Hepatocyte (in vitro differentiated cells): ENCODE data around the gene DDIAS. TPM values are rescaled to one million over a fixed set of nuclear protein-coding genes. Genes with fewer than 3 reads are reported as not detected.
A peak's percentile ranks its signal among the peaks of the same experiment; 100 is the strongest.

Source experiments
- DNase-seq: peaks from one replicate; pipeline ENCODE4 v3.0.0-alpha.2; 2016; ENCODE audit warnings: low spot score
- H2AFZ ChIP-seq: fragments of 200-600 bp; sonication (generic); 2 replicates; pipeline ENCODE4 v1.6.0; 2016; ENCODE audit warnings: antibody characterized with exemption, mild to moderate bottlenecking
- H3K27ac ChIP-seq: fragments of 200-600 bp; sonication (generic); 2 replicates; pipeline ENCODE4 v1.5.1; 2016; ENCODE audit warnings: mild to moderate bottlenecking
- H3K27me3 ChIP-seq: fragments of 200-600 bp; sonication (generic); 2 replicates; pipeline ENCODE4 v1.6.1; 2016
- H3K36me3 ChIP-seq: fragments of 200-600 bp; sonication (generic); replicated peaks from 2 replicates; pipeline ENCODE4 v1.5.1; 2016; ENCODE audit warnings: low read depth; ENCODE audit not compliant: insufficient read depth
- H3K4me1 ChIP-seq: fragments of 200-600 bp; sonication (generic); 2 replicates; pipeline ENCODE4 v1.5.1; 2016; ENCODE audit warnings: mild to moderate bottlenecking, moderate library complexity; ENCODE audit not compliant: insufficient read depth
- H3K4me2 ChIP-seq: fragments of 200-600 bp; sonication (generic); 2 replicates; pipeline ENCODE4 v1.6.0; 2016
- H3K4me3 ChIP-seq: fragments of 200-600 bp; sonication (generic); 2 replicates; pipeline ENCODE4 v1.5.1; 2016; ENCODE audit warnings: mild to moderate bottlenecking
- H3K79me2 ChIP-seq: fragments of 200-600 bp; sonication (generic); 2 replicates; pipeline ENCODE4 v1.6.0; 2017; ENCODE audit warnings: mild to moderate bottlenecking
- H3K9me2 ChIP-seq: fragments of 200-600 bp; sonication (generic); replicated peaks from 2 replicates; pipeline ENCODE4 v1.6.0; 2017; ENCODE audit warnings: mild to moderate bottlenecking; ENCODE audit not compliant: insufficient read depth
- H3K9me3 ChIP-seq: fragments of 200-600 bp; sonication (generic); 2 replicates; pipeline ENCODE4 v1.5.1; 2016; ENCODE audit warnings: low read depth, mild to moderate bottlenecking
- H4K20me1 ChIP-seq: fragments of 200-600 bp; sonication (generic); 2 replicates; pipeline ENCODE4 v1.6.0; 2016; ENCODE audit warnings: mild to moderate bottlenecking; ENCODE audit not compliant: insufficient read depth, poor library complexity, severe bottlenecking
- EZH2 ChIP-seq: fragments of 200-600 bp; sonication (generic); IDR thresholded peaks from 2 replicates; pipeline ENCODE4 v1.6.1; 2016; ENCODE audit warnings: antibody characterized with exemption, mild to moderate bottlenecking, borderline replicate concordance
- EZH2phosphoT487 ChIP-seq: fragments of 200-600 bp; sonication (generic); IDR thresholded peaks from one replicate; pipeline ENCODE4 v1.6.1; 2018; ENCODE audit warnings: antibody characterized with exemption, mild to moderate bottlenecking, low read depth, moderate library complexity; ENCODE audit not compliant: unreplicated experiment, severe bottlenecking
- WGBS: methylation state at CpG from one replicate; pipeline ENCODE4 v1.1.6; 2016; ENCODE audit warnings: low lambda C conversion rate; ENCODE audit errors: missing lambda C conversion rate; 5-methylcytosine and 5-hydroxymethylcytosine counted together
- polyA plus RNA-seq: library from polyadenylated mRNA; unstranded; fragments of >200 nt; fragmentation: Nextera tagmentation; extraction: Ambion mirVana; gene quantifications from 2 replicates; pipeline ENCODE4 v1.2.1, GENCODE V29; 2016
- total RNA-seq: library from RNA; depleted of rRNA; stranded (reverse); fragments of >200 nt; gene quantifications from 2 replicates; pipeline ENCODE4 v1.2.3, GENCODE V29; 2014
- TF ChIP-seq, protein P1 (sequence below): fragments of 200-600 bp; sonication (generic); IDR thresholded peaks from 2 replicates; pipeline ENCODE4 v1.5.1; 2016; ENCODE audit warnings: antibody characterized with exemption, mild to moderate bottlenecking; ENCODE audit not compliant: poor library complexity

The DDIAS gene
- total and polyA plus RNA-seq, 2 experiments from 2014 or later: 0.92 to 2.6 TPM

DNA sequence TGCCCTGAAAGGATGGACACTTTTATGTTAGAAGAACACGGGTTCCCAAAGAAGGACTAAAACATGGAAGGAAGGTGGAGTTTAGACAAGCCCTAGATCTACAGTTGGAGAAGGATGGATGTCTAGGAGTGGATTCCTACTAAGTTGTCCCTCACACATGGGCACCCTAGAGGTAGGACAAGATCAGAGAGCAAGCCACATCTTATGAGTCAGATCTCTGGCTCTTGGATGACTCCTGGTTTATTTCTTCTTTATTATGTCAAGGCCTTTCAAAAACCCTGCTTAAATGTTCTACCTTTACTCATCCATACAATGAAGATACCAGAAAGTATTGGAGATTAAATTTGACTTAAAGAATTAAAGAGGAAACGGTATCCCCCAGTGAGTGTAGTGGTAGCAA, 35.7 kb upstream of the DDIAS start:
- Histone ChIP-seq H3K36me3 (no peaks in the 10 kb centered on the region), H3K9me2 (no peaks in the 10 kb centered on the region), H4K20me1 (no peaks in the 10 kb centered on the region), H3K4me2 (no peak overlapping the region), H3K4me3 (no peak overlapping the region), H3K27ac (no peak overlapping the region), H2AFZ (no peak overlapping the region), H3K79me2 (peaks cover 3% of the 10 kb centered on the region), H3K27me3 (no peaks in the 10 kb centered on the region), H3K9me3 (no peaks in the 10 kb centered on the region), H3K4me1 (peaks cover 2% of the 10 kb centered on the region)
- WGBS: 85% methylated on average over 2 of the region's 2 CpGs
- DNase-seq: no peak
- TF ChIP-seq EZH2 (no peak), EZH2phosphoT487 (no peak)
- TF ChIP-seq, protein P1, sequence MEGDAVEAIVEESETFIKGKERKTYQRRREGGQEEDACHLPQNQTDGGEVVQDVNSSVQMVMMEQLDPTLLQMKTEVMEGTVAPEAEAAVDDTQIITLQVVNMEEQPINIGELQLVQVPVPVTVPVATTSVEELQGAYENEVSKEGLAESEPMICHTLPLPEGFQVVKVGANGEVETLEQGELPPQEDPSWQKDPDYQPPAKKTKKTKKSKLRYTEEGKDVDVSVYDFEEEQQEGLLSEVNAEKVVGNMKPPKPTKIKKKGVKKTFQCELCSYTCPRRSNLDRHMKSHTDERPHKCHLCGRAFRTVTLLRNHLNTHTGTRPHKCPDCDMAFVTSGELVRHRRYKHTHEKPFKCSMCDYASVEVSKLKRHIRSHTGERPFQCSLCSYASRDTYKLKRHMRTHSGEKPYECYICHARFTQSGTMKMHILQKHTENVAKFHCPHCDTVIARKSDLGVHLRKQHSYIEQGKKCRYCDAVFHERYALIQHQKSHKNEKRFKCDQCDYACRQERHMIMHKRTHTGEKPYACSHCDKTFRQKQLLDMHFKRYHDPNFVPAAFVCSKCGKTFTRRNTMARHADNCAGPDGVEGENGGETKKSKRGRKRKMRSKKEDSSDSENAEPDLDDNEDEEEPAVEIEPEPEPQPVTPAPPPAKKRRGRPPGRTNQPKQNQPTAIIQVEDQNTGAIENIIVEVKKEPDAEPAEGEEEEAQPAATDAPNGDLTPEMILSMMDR: no peak

DNA sequence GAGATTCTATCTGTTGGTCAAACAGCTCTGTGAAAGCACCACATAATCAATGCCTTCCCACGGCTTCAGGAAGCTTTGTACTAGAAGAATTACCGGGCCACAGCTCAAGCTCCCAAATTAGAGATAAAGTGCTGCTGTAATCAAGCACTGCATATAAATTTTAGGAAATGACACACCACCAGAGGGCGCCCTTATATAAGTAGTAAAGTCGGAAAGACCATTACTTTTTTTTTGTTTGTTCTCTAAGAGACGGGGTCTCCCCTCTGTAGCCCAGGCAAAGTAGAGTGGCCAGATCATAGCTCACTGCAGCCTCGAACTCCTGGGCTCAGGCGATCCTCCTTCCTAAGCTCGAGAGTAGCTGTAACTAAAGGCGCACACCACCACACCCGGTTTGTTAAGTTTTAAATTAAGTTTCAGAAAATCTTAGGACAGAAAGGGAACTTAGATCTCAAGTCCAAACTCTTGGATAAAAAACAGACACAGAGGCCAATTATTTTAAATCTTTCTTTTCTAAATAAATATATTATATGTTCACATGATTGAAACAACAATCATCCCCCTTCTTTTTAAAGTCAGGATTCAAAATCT, 33.9 kb upstream of the DDIAS start:
- Histone ChIP-seq H4K20me1 (no peaks in the 10 kb centered on the region), H3K36me3 (no peaks in the 10 kb centered on the region), H2AFZ (peak overlapping the region; percentile 36), H3K4me3 (no peak overlapping the region), H3K27ac (no peak overlapping the region), H3K4me2 (peak overlapping the region; percentile 58), H3K4me1 (peaks cover 2% of the 10 kb centered on the region), H3K9me3 (no peaks in the 10 kb centered on the region), H3K9me2 (no peaks in the 10 kb centered on the region), H3K79me2 (peaks cover 5% of the 10 kb centered on the region), H3K27me3 (no peaks in the 10 kb centered on the region)
- 18% methylated on average over 10 of the region's 10 CpGs for WGBS
- TF ChIP-seq, protein P1: peak; percentile 77
- TF ChIP-seq EZH2phosphoT487: no peak
- no peak for TF ChIP-seq EZH2
- DNase-seq: peak; percentile 94

DNA sequence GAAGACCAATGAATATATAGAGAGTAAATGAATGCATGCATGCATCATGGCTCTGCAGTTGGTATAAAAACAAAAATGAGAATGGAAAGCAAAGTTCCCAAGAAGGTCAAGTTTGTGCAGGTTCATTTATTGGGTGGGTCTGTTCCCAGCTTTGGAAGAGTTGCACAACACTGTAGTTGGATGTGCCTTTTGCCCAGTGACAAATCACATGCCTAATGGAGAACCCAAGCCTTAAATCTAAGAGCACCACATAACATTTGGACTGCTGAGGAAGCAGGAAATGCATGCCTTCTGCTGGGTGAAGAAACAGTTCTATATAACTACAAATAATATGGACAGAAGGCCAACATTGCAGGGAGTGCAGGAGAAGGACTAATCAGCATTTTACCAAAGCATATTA, 31.9 kb upstream of the DDIAS start:
- Histone ChIP-seq H3K4me1 (peaks cover 2% of the 10 kb centered on the region), H3K27me3 (no peaks in the 10 kb centered on the region), H3K4me3 (no peak overlapping the region), H2AFZ (no peak overlapping the region), H3K9me2 (no peaks in the 10 kb centered on the region), H4K20me1 (no peaks in the 10 kb centered on the region), H3K4me2 (no peak overlapping the region), H3K27ac (no peak overlapping the region), H3K36me3 (no peaks in the 10 kb centered on the region), H3K79me2 (peaks cover 5% of the 10 kb centered on the region), H3K9me3 (no peaks in the 10 kb centered on the region)
- TF ChIP-seq EZH2phosphoT487: no peak
- TF ChIP-seq, protein P1: no peak
- no peak for TF ChIP-seq EZH2
- DNase-seq: no peak

DNA sequence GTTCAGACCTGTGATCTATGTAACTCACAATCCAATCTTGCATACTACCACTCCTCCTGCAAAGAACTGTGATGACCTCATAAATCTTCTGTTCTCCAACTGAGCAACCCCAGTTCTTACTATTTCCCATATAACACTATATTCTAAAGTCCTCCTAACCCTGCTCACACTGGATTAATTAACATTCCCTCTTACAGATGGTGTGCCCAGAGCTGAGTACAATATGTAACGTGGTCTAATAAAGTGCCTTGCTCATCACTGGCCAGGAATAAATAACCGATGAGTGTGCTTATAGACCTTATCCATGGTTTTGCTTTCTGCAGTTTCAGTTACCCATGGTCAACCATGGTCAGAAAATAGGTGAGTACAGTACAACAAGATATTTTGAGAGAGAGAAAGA, 29.9 kb upstream of the DDIAS start:
- 96% methylated on average over 2 of the region's 2 CpGs for WGBS
- Histone ChIP-seq H3K27me3 (no peaks in the 10 kb centered on the region), H4K20me1 (no peaks in the 10 kb centered on the region), H3K27ac (no peak overlapping the region), H3K9me3 (no peaks in the 10 kb centered on the region), H3K36me3 (no peaks in the 10 kb centered on the region), H3K4me3 (no peak overlapping the region), H3K4me2 (no peak overlapping the region), H3K4me1 (peaks cover 2% of the 10 kb centered on the region), H3K79me2 (peaks cover 5% of the 10 kb centered on the region), H2AFZ (no peak overlapping the region), H3K9me2 (no peaks in the 10 kb centered on the region)
- TF ChIP-seq EZH2 (no peak), EZH2phosphoT487 (no peak)
- TF ChIP-seq, protein P1: no peak
- no peak for DNase-seq
